GM20000 (cell line): Measurements from ENCODE around the gene POU2F1.

Experiments
- DNase-seq: peaks from one replicate; pipeline ENCODE4 v3.0.0; 2012; ENCODE audit warnings: low spot score
- CTCF ChIP-seq: IDR thresholded peaks from 2 replicates; pipeline ENCODE4 v1.5.1; 2012; ENCODE audit warnings: mild to moderate bottlenecking, control low read depth; ENCODE audit errors: extremely low read depth, missing control alignments

POU2F1 gene

DNA sequence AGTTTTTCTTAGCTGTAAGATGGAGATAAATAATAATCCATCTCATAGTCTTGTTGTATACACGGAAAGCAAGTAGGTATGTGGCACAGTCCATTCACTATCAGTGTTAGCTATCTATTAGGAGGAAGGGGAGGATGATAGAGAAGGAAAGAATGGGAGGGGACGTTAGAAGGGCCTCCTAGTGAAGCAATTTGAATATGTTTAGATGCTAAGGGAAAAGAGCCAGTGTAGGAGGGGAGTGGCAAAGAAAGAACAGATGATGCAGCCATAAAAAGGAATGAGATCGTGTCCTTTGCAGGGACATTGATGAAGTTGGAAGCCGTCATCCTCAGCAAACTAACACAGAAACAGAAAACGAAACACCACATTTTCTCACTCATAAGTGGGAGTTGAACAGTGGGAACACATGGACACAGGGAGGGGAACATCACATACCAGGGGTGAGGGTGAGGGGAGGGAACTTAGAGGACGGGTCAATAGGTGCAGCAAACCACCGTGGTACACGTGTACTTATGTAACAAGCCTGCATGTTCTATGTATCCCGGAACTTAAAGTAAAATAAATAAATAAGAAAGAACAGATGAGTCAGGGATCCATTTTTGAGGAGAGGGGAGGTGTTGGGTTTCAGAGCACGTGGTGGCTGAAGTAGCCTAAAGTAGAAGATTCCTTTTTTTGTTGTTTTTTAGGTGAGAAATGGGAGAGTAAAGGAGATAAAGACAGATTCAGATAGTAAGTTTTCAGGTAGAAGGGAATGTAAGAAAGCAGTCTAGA, 124.1 kb downstream of the POU2F1 start:
- no peak for TF ChIP-seq CTCF
- DNase-seq = no peak

GRCh38 chr1:167345386-167345733, 124.7 kb downstream of the POU2F1 start:
- DNase-seq = no peak
- TF ChIP-seq CTCF = no peak

DNA sequence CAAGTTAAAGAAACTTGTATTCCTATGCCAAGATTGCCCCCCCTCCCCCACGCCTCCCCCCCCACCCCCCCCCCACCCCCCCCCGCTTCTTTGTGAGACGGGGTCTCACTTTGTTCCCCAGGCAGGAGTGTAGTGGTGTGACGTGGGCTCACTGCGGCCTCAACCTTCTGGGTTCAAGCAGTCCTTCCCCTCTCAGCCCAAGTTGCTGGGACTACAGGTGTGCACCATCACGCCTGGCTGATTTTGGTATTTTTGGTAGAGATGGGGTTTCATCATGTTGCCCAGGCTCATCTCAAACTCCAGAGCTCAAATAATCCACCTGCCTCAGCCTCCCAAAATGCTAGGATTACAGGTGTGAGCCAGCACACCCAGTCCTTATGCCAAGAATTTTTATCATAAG, 136.6 kb downstream of the POU2F1 start:
- DNase-seq = no peak
- no peak for TF ChIP-seq CTCF

DNA sequence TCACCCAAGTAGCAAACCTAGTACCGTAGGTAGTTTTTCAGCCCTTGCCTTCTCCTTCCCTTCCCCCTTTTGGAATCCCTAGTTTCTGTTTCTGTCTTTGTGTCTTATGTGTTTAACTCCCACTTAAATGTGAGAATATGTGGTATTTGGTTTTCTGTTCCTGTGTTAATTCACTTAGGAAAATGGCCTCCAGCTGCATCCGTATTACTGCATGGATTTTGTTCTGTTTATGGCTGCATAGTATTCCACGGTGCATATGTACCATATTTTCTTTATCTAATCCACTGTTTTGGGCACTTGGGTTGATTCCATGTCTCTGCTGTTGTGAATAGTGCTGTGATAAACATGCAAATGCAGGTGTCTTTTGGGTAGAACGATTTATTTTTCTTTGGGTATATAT, 138.6 kb downstream of the POU2F1 start:
- TF ChIP-seq CTCF = no peak
- DNase-seq = no peak

- no peak for TF ChIP-seq CTCF
- no peak for DNase-seq
Observed at GRCh38 chr1:167360120-167360519, 139.4 kb downstream of the POU2F1 start.

- no peak for TF ChIP-seq CTCF
- no peak for DNase-seq
Observed at GRCh38 chr1:167362638-167363037, 142.0 kb downstream of the POU2F1 start.

DNA sequence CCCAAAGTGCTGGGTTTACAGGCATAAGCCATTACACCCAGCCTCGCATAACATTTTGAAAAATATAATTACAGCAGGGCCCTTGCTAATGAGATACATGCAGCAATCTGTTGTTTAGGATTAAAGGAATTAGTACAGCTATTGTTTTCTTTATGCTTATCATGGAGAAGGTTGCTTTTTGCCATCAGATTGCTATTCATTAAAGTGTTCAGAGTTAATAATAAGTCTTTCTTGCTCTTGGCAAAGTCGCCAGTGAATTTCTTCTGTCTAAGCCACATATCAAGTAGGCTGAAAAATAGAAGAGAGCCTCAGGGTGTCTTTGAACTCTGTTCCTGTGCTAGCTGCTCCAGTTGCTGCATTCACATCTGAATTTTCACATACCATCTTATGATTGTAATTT, 144.1 kb downstream of the POU2F1 start:
- no peak for TF ChIP-seq CTCF
- DNase-seq = no peak
